Psoas muscle (tissue), 8 donors: ENCODE results near the gene ZNF641. TPM values are rescaled to one million over a fixed set of nuclear protein-coding genes. Genes with fewer than 3 reads are reported as not detected.

Experiments
- ATAC-seq, 4 donors: fragments of 200-7000 bp; cut with Tn5 transposase; one replicate each; pipeline ENCODE4 v1.9.1; 2020; ENCODE audit warnings: moderate library complexity in 3 of 4, mild to moderate bottlenecking in 2 of 4
- DNase-seq, 2 donors: peaks; one replicate each; pipeline ENCODE4 v3.0.0-alpha.2; 2020
- H3K27ac ChIP-seq: fragments of 200-600 bp; one replicate; pipeline ENCODE4 v1.8.0; 2022
- H3K27me3 ChIP-seq, 3 donors: fragments of 200-600 bp in 1 of 3; one replicate each; pipeline versions ENCODE4 v1.6.1 to v1.8.0; 2013 to 2022; ENCODE audit warnings: low read length in 2 of 3, mild to moderate bottlenecking in 2 of 3, moderate library complexity in 1 of 3; ENCODE audit not compliant: insufficient read depth in 3 of 3
- H3K36me3 ChIP-seq, 2 donors: fragments of 200-600 bp in 1 of 2; one replicate each; pipeline versions ENCODE4 v1.6.1 to v1.8.0; 2013 to 2022; ENCODE audit warnings: low read depth in 1 of 2, mild to moderate bottlenecking in 1 of 2, moderate library complexity in 1 of 2; ENCODE audit not compliant: insufficient read depth in 1 of 2
- H3K4me1 ChIP-seq: fragments of 200-600 bp; one replicate; pipeline ENCODE4 v1.8.0; 2022
- H3K4me3 ChIP-seq: fragments of 200-600 bp; one replicate; pipeline ENCODE4 v1.8.0; 2022; ENCODE audit warnings: mild to moderate bottlenecking
- H3K9me3 ChIP-seq: fragments of 200-600 bp; one replicate; pipeline ENCODE4 v1.8.0; 2022
- WGBS, 3 donors: extraction: QIAGEN DNeasy Blood & Tissue Kit; methylation state at CpG; one replicate each; pipeline versions ENCODE4 v1.1.6 to v1.1.7; 2013; 5-methylcytosine and 5-hydroxymethylcytosine counted together
- intact Hi-C, 2 donors: fragments of 100-400 bp; cut with DNase I; formaldehyde crosslinking; loops; one replicate each; pipeline versions ENCODE4 v1.11.0 to v1.14.2; 2022
- polyA plus RNA-seq, 3 donors: library from polyadenylated mRNA; stranded (reverse); fragments of 200-250 nt; gene quantifications; one replicate each; pipeline ENCODE4 v1.2.3, GENCODE V29; 2013
- total RNA-seq, 4 donors: library from RNA; stranded (reverse); fragmentation: NEBNext Ultra II Directional in 2 of 4; extraction: Animal tissue kit (Norgen Biotek cat#: 25700) in 2 of 4; gene quantifications; one replicate each; pipeline versions ENCODE4 v1.2.1 to v1.2.4, GENCODE V29; 2021 to 2023
- TF ChIP-seq, protein P1 (sequence below): fragments of 200-600 bp; IDR thresholded peaks from one replicate; pipeline ENCODE4 v1.8.0; 2022; ENCODE audit warnings: antibody characterized with exemption
- donor health status: healthy with polysubstance abuse.
- donor health status: DM: no; HTN: no; CAD: no; lungs with moderate emphysema.
- donor health status: Bipolar disorder and iron deficiency.
- donor health status: healthy.
- donor health status: DM: yes; HTN: yes; CAD: no.
- donor health status: DM: no; HTN: no; CAD: no.
- donor health status: DM: no; HTN: no; CAD: no.
- donor health status: DM: yes; HTN: yes; CAD: no.

The ZNF641 gene
- total and polyA plus RNA-seq, 7 donors, result 5.8 to 41.5 (median 22.1) TPM

GRCh38 chr12:48331399-48331798 is 19.3 kb downstream of the ZNF641 start:
- intact Hi-C loops, result no loop called here
- DNase-seq (no peak), ATAC-seq (no peak)
- no peak overlapping the region for H3K27ac ChIP-seq
- no peaks in the 10 kb centered on the region for H3K9me3 ChIP-seq
- H3K4me1 ChIP-seq, result no peaks in the 10 kb centered on the region
- H3K4me3 ChIP-seq, result no peak overlapping the region
- TF ChIP-seq, protein P1, sequence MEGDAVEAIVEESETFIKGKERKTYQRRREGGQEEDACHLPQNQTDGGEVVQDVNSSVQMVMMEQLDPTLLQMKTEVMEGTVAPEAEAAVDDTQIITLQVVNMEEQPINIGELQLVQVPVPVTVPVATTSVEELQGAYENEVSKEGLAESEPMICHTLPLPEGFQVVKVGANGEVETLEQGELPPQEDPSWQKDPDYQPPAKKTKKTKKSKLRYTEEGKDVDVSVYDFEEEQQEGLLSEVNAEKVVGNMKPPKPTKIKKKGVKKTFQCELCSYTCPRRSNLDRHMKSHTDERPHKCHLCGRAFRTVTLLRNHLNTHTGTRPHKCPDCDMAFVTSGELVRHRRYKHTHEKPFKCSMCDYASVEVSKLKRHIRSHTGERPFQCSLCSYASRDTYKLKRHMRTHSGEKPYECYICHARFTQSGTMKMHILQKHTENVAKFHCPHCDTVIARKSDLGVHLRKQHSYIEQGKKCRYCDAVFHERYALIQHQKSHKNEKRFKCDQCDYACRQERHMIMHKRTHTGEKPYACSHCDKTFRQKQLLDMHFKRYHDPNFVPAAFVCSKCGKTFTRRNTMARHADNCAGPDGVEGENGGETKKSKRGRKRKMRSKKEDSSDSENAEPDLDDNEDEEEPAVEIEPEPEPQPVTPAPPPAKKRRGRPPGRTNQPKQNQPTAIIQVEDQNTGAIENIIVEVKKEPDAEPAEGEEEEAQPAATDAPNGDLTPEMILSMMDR, result no peak
- WGBS, 3 donors, result 78 to 94% (median 90%) methylated on average over 2 of the region's 2 CpGs
- H3K27me3 ChIP-seq, result peaks cover 0 to 5% (median 0%) of the 10 kb centered on the region in 3 donors
- no peaks in the 10 kb centered on the region for H3K36me3 ChIP-seq

DNA sequence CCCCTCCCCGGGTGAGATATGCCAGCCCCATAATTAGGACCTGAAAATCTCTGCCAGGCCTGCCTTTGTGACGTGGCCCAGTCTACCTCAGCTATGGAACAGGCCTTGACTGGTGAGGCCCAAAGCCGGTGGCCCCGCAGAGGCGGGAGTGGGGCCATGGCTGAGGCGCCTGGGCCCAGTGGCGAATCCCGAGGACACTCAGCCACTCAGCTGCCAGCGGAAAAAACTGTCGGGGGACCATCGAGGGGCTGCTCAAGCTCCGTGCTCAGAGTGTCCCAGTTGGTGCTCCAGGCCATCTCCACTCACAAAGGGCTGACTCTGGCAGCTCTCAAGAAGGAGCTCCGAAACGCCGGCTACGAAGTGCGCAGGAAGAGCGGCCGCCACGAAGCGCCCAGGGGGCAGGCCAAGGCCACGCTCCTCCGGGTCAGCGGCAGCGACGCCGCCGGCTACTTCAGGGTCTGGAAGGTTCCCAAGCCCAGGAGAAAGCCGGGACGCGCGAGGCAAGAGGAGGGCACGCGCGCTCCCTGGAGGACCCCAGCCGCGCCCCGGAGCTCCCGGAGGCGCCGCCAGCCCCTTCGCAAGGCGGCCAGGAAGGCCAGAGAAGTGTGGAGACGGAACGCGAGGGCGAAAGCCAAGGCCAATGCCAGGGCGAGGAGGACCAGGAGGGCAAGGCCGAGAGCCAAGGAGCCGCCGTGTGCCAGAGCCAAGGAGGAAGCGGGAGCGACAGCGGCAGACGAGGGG is 21.4 kb downstream of the ZNF641 start:
- H3K36me3 ChIP-seq, result no peaks in the 10 kb centered on the region
- no peak overlapping the region for H3K27ac ChIP-seq
- 87 to 90% (median 87%) methylated on average over 55 of the region's 55 CpGs for WGBS, 3 donors
- no peak for ATAC-seq
- no peaks in the 10 kb centered on the region for H3K9me3 ChIP-seq
- peaks cover 0 to 5% (median 0%) of the 10 kb centered on the region in 3 donors for H3K27me3 ChIP-seq
- intact Hi-C loops, result no loop called here
- DNase-seq, result no peak
- TF ChIP-seq, protein P1, result no peak
- no peaks in the 10 kb centered on the region for H3K4me1 ChIP-seq
- no peak overlapping the region for H3K4me3 ChIP-seq

DNA sequence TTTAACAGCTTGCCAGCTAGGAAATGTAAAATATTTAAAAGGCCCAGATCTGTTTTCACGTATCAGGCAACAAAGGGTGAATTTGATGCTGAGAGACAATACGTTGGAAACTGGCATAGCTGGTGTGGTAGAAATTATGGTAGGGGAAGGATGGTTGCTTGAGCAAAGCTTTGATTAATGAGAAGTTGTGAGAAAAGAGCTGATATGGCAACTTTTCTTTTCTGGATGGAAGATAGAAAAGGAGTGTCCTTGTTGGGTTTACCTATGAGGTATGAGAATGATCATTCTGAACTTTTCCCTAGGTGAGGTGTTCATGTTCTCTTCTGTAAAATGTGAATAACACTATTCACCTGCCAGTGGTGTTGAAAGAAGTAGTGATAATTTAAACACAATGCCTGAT is 34.2 kb downstream of the ZNF641 start:
- DNase-seq (no peak), ATAC-seq (no peak)
- H3K27me3 ChIP-seq, result no peaks in the 10 kb centered on the region
- H3K4me3 ChIP-seq, result no peak overlapping the region
- intact Hi-C loops, result no loop called here
- H3K4me1 ChIP-seq, result no peaks in the 10 kb centered on the region
- TF ChIP-seq, protein P1, result no peak
- no peaks in the 10 kb centered on the region for H3K36me3 ChIP-seq
- H3K27ac ChIP-seq, result no peak overlapping the region
- 54 to 83% methylated on average over 2 of the region's 2 CpGs; no CpG with 5 or more reads in 1 of the 3 donors for WGBS, 3 donors
- no peaks in the 10 kb centered on the region for H3K9me3 ChIP-seq

DNA sequence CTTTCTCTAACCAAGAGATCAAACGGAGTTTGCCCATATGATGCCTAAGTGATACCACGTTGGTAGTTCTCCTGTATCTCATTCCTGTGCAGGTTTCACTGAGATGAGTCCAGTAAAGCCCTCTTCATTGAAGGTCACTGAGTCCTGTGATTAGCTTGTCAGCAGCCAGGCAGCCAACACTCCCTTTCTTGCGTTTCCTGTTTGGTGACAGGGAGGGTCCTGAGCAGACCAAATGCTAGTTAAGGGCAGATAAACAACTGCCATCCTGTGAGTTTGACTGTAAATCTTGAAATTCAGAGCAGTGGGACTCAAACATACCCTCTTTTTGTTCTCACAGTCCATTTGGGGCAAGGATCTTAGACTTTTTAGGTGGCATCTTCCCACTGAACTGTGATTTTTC is 39.4 kb downstream of the ZNF641 start:
- no peak for ATAC-seq
- 30 to 35% (median 33%) methylated on average over 3 of the region's 3 CpGs for whole genome bisulfite sequencing, 3 donors
- TF ChIP-seq, protein P1, result no peak

GRCh38 chr12:48307269-48307668 is 43.5 kb downstream of the ZNF641 start:
- Histone ChIP-seq H3K27me3 (no peaks in the 10 kb centered on the region), H3K4me1 (no peaks in the 10 kb centered on the region), H3K4me3 (no peak overlapping the region), H3K36me3 (no peaks in the 10 kb centered on the region), H3K27ac (no peak overlapping the region), H3K9me3 (no peaks in the 10 kb centered on the region)
- intact Hi-C loops, result no loop called here
- TF ChIP-seq, protein P1, result no peak
- 89 to 93% (median 91%) methylated on average over 13 of the region's 13 CpGs for WGBS, 3 donors
- ATAC-seq (no peak), DNase-seq (no peak)

More for the DNA sequence above, 39.4 kb downstream of the ZNF641 start:
- Histone ChIP-seq H3K27me3 (no peaks in the 10 kb centered on the region), H3K4me3 (no peak overlapping the region), H3K27ac (no peak overlapping the region), H3K36me3 (no peaks in the 10 kb centered on the region), H3K9me3 (no peaks in the 10 kb centered on the region), H3K4me1 (no peaks in the 10 kb centered on the region)
- no peak for DNase-seq
- intact Hi-C loops, result no loop called here
